Activated gamma-delta T cell treated with anti-CD3 and anti-CD28 coated beads, Interleukin-2, amount 50 U/mL, for 16 hours (primary cell): ENCODE data around the gene BPIFB2.

Source experiments
- DNase-seq: peaks from one replicate; pipeline ENCODE4 v3.0.0-alpha.2; 2020; ENCODE audit warnings: low read depth

BPIFB2 gene

DNA sequence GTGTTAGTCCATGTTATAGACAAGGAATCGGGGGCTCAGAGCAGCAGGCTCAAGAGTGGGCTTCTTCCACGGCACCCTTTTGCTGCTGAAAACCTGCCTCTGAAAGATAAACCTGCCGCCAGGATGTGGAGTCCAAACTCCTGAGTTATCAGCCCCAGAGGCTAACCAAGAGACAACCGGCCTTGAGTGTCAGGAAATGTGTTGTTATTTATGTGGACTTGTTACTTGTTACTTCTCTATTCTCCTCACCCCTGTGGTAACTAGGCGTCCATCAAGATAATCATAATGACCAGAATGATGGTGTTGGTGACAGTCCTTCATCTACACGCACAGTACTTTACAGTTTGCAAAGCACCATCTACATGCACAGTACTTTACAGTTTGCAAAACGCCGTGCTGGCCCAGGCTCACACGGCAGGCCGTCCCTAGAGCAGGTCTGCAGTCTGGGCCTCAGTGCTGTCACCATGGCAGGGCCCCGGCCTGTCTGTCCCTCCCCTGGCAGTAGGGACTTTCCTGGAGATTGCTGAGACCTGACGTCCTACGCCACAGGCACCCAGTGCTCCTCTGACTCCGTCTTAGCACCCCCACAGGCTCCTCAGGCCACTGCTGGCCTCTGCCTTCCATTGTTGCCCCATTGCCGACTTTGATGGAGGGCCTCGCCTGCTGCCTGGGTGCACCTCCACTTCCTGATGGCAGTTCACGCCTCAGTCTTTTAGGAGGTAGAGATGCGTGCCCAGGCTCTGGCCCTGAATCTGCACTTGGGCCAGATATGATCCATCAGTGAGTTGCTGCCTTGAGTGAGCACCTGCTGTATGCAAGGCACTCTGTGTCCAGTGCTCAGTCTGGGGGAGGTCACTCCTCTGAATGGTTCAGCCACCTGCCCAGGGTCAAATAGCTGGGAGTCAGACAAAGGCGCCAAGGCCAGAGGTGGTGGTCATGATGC is 62.9 kb downstream of the BPIFB2 start:
- DNase-seq = no peak

DNA sequence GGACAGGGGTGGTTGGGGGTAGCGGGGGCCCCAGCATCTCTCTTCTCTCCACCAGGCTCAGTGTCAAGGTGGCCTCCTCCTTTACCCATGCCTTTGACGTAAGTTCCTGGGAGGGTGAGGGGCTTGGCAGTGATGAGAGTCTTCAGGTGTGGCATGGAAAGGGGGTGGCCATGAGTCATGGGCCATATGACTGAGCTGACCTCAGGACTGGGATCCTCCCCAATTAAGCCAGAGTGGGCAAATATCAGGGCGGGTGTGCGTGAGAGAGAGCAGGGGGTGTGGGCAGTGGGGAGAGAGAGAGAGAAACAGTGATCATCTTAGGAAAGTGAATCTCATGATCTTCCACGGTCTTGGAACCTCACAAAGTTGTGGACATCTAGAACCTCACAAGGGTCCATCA is 63.7 kb downstream of the BPIFB2 start:
- DNase-seq = no peak

DNA sequence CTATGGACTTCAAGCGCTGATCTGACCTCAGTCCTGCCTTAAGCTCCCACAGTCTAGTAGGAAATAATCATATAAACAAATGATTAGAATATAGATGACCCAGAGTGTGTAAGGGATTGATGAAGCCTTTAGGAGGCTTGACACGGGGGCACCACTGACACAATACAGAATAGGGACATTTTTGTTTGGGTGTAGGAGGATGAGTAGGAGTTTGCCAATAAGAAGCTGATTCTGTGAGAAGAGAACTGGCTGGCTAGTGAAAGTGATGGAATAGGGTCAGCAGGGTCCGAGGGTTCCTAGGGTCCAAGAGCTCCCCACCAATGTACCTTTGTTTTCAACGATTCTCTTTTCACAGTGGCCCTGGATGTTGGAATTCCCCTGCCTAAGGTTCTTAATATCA is 64.9 kb downstream of the BPIFB2 start:
- no peak for DNase-seq

DNA sequence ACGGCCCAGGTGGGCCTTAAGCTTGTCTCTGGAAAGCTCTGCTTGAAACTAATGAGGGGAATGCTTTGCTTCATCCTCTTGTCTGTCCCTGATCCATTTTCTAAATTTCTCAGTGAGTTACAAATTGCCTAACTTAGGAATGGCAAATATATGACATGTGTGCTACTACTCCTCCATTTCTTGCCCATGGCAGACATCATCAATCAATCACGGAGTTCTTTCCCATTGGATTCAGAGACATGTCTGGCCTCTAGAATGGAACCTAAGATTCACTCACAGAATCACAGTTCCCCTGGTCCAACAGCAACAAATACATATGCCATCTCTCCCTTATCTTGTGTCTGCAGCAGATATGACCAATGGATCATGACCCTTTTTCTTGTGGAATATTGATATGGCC is 65.3 kb downstream of the BPIFB2 start:
- DNase-seq = no peak
